Naive thymus-derived CD4-positive, alpha-beta T cell (primary cell): ENCODE results near the gene LHFPL2. TPM values are rescaled to one million over a fixed set of nuclear protein-coding genes. Genes with fewer than 3 reads are reported as not detected.

Experiments used
- ATAC-seq: fragments of 150-1000 bp; cut with Tn5 transposase; 2 replicates; pipeline ENCODE4 v1.10.0; 2021; ENCODE audit warnings: mild to moderate bottlenecking, moderate library complexity
- CTCF ChIA-PET: fragments of 350-600 bp; sonication (Branson Sonifier 250); formaldehyde crosslinking; loops from one replicate; lab custom pipeline; 2021; ENCODE audit warnings: antibody characterized with exemption; lab: Charles Lee
- POLR2A ChIA-PET: fragments of 350-600 bp; sonication (Branson Sonifier 250); formaldehyde crosslinking; loops from one replicate; lab custom pipeline; 2021; ENCODE audit warnings: antibody characterized with exemption, inconsistent platforms; lab: Charles Lee
- DNase-seq, 9 donors: peaks; one replicate each; pipeline versions ENCODE4 v3.0.0 to v3.0.0-alpha.2; 2020 to 2022; ENCODE audit warnings: mixed read lengths in 1 of 9
- H3K27ac ChIP-seq: one replicate; pipeline ENCODE4 v1.7.0; 2013; ENCODE audit warnings: mild to moderate bottlenecking, low read depth, low read length, moderate library complexity
- H3K27me3 ChIP-seq, 2 donors: one replicate each; pipeline ENCODE4 v1.7.0; 2013; ENCODE audit warnings: low read length in 2 of 2, mild to moderate bottlenecking in 2 of 2, moderate library complexity in 2 of 2; ENCODE audit not compliant: control insufficient read depth in 2 of 2, insufficient read depth in 2 of 2
- H3K36me3 ChIP-seq, 3 experiments: 1 replicate in 2 of 3; 2 replicates in 1 of 3; pipeline ENCODE4 v1.7.0; 2013; ENCODE audit warnings: low read length in 3 of 3, mild to moderate bottlenecking in 3 of 3, moderate library complexity in 1 of 3; ENCODE audit not compliant: insufficient read depth in 3 of 3, control insufficient read depth in 2 of 3
- H3K4me1 ChIP-seq, 2 donors: one replicate each; pipeline ENCODE4 v1.7.0; 2013; ENCODE audit warnings: low read length in 2 of 2, mild to moderate bottlenecking in 2 of 2, moderate library complexity in 1 of 2; ENCODE audit not compliant: control insufficient read depth in 2 of 2, insufficient read depth in 2 of 2
- H3K4me3 ChIP-seq: 2 replicates; pipeline ENCODE4 v1.7.0; 2013; ENCODE audit warnings: mild to moderate bottlenecking, low read length
- H3K9me3 ChIP-seq, 3 experiments: 1 replicate in 2 of 3; 2 replicates in 1 of 3; pipeline ENCODE4 v1.7.0; 2013; ENCODE audit warnings: low read length in 3 of 3; ENCODE audit not compliant: control insufficient read depth in 2 of 3
- H3K27ac Mint-ChIP-seq, 9 donors: one replicate each; pipeline ENCODE4 v1.8.0; 2020 to 2022; ENCODE audit warnings: mixed read lengths in 9 of 9, mild to moderate bottlenecking in 8 of 9, moderate library complexity in 5 of 9, inconsistent platforms in 2 of 9
- H3K27me3 Mint-ChIP-seq, 5 donors: one replicate each; pipeline ENCODE4 v1.8.0; 2021 to 2022; ENCODE audit warnings: mixed read lengths in 5 of 5, mild to moderate bottlenecking in 1 of 5
- H3K36me3 Mint-ChIP-seq, 5 donors: one replicate each; pipeline ENCODE4 v1.8.0; 2020 to 2022; ENCODE audit warnings: mixed read lengths in 5 of 5, mild to moderate bottlenecking in 3 of 5, inconsistent platforms in 1 of 5
- H3K4me1 Mint-ChIP-seq, 7 donors: one replicate each; pipeline ENCODE4 v1.8.0; 2020 to 2022; ENCODE audit warnings: mixed read lengths in 7 of 7, mild to moderate bottlenecking in 3 of 7, inconsistent platforms in 1 of 7
- H3K4me3 Mint-ChIP-seq, 10 donors: one replicate each; pipeline ENCODE4 v1.8.0; 2020 to 2022; ENCODE audit warnings: mild to moderate bottlenecking in 10 of 10, mixed read lengths in 10 of 10, moderate library complexity in 6 of 10, inconsistent platforms in 2 of 10
- H3K9me3 Mint-ChIP-seq, 11 donors: one replicate each; pipeline ENCODE4 v1.8.0; 2020 to 2022; ENCODE audit warnings: mixed read lengths in 11 of 11, mild to moderate bottlenecking in 4 of 11, inconsistent platforms in 1 of 11, moderate library complexity in 1 of 11
- intact Hi-C, 2 donors: fragments of 100-400 bp; cut with micrococcal nuclease; formaldehyde crosslinking; loops; one replicate each; pipeline ENCODE4 v1.15.1; 2023
- polyA plus RNA-seq, 2 donors: library from polyadenylated mRNA; unstranded; fragments of 300-500 nt; fragmentation: Illumina TruSeq; gene quantifications; one replicate each; pipeline ENCODE4 v1.2.3, GENCODE V29; 2021
- total RNA-seq, 6 experiments: library from RNA in 5 of 6; stranded (reverse) in 5 of 6; gene quantifications; 1 replicate in 5 of 6; 2 replicates in 1 of 6; pipeline ENCODE4 v1.2.3 and lab custom pipeline; 2021 to 2026

LHFPL2 gene
- total and polyA plus RNA-seq, 7 experiments from 2014 or later = 0.37 to 2.9 (median 1.3) TPM; not detected in 1

DNA sequence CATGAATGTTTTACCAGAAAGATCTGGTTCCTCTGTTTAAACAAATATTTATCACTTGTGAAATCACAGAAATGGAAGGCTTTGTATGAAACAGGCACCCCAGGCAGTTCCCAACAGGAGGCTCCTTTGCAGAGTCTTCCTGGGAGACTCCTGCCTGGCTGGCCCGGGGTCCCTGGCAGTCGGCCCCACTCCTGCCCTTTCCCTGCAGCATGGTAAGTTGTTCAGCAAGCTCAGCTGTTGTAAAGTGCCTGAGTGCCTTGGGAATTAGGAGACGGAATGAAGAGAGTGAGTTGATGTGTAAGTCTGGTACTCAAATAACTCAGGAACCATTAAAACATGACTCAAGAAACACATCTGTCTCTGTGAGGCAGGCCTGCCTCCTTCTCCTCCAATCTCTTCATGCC, 17.5 kb upstream of the LHFPL2 start:
- no peak for DNase-seq
- ChIA-PET CTCF (no interaction called here), POLR2A (no interaction called here)
- Mint-ChIP-seq H3K27me3 (peaks cover 11 to 18% (median 17%) of the 10 kb centered on the region in 5 donors), H3K4me3 (no peak overlapping the region), H3K4me1 (no peaks in the 10 kb centered on the region), H3K27ac (no peak overlapping the region), H3K36me3 (no peaks in the 10 kb centered on the region), H3K9me3 (peaks cover 0 to 3% (median 0%) of the 10 kb centered on the region in 11 donors)
- Histone ChIP-seq H3K27ac (no peak overlapping the region), H3K4me1 (no peaks in the 10 kb centered on the region), H3K4me3 (no peak overlapping the region), H3K27me3 (no peaks in the 10 kb centered on the region), H3K9me3 (no peaks in the 10 kb centered on the region), H3K36me3 (no peaks in the 10 kb centered on the region)
- ATAC-seq = no peak
- intact Hi-C loops = no loop called here

DNA sequence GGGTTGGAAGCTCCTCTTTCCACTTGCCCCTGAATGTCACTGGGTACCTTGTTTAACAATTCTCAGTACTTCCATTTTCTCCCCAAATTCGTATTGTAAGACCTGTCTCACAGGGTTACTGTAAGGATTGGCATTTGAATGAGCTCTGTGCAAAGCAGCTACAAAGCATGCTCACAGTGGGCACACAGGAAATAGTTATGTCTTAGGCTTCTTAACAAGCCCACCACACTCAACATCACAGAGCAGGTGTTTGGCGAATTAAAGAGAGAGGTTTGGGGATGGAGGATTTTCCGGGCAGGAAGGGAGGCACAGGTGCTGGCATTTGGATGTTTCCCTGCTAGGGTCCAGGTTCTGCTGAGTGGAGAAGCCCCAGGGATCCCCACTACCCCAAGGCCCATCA, 17.0 kb upstream of the LHFPL2 start:
- ATAC-seq = no peak
- H3K9me3 Mint-ChIP-seq = peaks cover 0 to 3% (median 0%) of the 10 kb centered on the region in 11 donors
- no peaks in the 10 kb centered on the region for H3K9me3 ChIP-seq
- ChIA-PET POLR2A (no interaction called here), CTCF (no interaction called here)
- H3K27me3 ChIP-seq = no peaks in the 10 kb centered on the region
- H3K4me1 Mint-ChIP-seq = no peaks in the 10 kb centered on the region
- no peaks in the 10 kb centered on the region for H3K36me3 ChIP-seq
- H3K36me3 Mint-ChIP-seq = no peaks in the 10 kb centered on the region
- intact Hi-C loops = no loop called here
- H3K4me3 Mint-ChIP-seq = no peak overlapping the region
- no peak for DNase-seq
- peaks cover 10 to 21% (median 18%) of the 10 kb centered on the region in 5 donors for H3K27me3 Mint-ChIP-seq
- no peaks in the 10 kb centered on the region for H3K4me1 ChIP-seq
- no peak overlapping the region for H3K27ac Mint-ChIP-seq
- H3K4me3 ChIP-seq = no peak overlapping the region
- no peak overlapping the region for H3K27ac ChIP-seq

DNA sequence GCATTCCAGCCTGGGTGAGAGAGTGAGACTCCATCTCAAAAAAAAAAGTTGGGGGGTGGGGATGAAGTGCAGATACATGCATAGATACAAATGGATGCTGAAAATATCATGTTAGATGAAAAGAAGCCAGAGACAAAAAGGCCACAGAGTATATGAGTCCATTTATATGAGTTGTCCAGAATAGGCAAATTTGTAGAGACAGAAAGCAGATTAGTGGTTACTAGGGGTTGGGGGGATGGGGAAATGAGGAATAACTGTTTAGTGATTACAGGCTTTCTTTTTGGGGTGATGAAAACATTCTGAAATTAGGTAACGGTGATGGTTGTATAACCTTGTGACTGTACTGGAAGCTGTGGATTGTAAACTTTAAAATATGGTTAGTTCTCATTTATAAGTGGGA, 13.8 kb upstream of the LHFPL2 start:
- no peaks in the 10 kb centered on the region for H3K27me3 ChIP-seq
- ChIA-PET POLR2A (no interaction called here), CTCF (no interaction called here)
- Mint-ChIP-seq H3K4me3 (no peak overlapping the region), H3K9me3 (peaks cover 0 to 1% (median 0%) of the 10 kb centered on the region in 11 donors), H3K27me3 (peaks cover 18 to 31% (median 20%) of the 10 kb centered on the region in 5 donors), H3K36me3 (no peaks in the 10 kb centered on the region), H3K4me1 (no peaks in the 10 kb centered on the region), H3K27ac (no peak overlapping the region)
- intact Hi-C loops = no loop called here
- no peak overlapping the region for H3K4me3 ChIP-seq
- no peaks in the 10 kb centered on the region for H3K4me1 ChIP-seq
- no peak overlapping the region for H3K27ac ChIP-seq
- H3K9me3 ChIP-seq = no peaks in the 10 kb centered on the region
- no peak for ATAC-seq
- DNase-seq = no peak
- H3K36me3 ChIP-seq = no peaks in the 10 kb centered on the region

DNA sequence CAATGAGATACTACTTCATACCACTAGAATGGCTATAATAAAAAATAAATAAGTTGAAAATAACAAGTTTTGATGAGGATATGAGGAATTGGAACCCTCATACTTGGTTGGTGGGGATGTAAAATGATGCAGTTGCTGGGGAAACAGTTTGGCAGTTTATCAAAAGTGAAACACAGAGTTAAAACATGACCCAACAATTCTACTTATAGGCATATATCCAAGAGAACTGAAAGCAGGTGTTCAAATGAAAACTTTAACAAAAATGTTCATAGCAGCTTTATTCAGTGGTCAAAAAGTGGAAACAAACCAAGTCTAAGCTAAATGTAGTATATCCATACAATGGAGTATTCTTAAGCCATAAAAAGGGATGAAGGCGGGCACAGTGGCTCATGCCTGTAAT, 13.1 kb upstream of the LHFPL2 start:
- no peaks in the 10 kb centered on the region for H3K4me1 Mint-ChIP-seq
- H3K9me3 Mint-ChIP-seq = peaks cover 0 to 1% (median 0%) of the 10 kb centered on the region in 11 donors
- H3K9me3 ChIP-seq = no peaks in the 10 kb centered on the region
- H3K4me1 ChIP-seq = no peaks in the 10 kb centered on the region
- H3K27me3 Mint-ChIP-seq = peaks cover 18 to 29% (median 24%) of the 10 kb centered on the region in 5 donors
- H3K36me3 ChIP-seq = no peaks in the 10 kb centered on the region
- H3K27me3 ChIP-seq = no peaks in the 10 kb centered on the region
- H3K27ac ChIP-seq = no peak overlapping the region
- intact Hi-C loops = no loop called here
- ATAC-seq = no peak
- no peaks in the 10 kb centered on the region for H3K36me3 Mint-ChIP-seq
- POLR2A ChIA-PET = no interaction called here
- H3K4me3 Mint-ChIP-seq = no peak overlapping the region
- CTCF ChIA-PET = no interaction called here
- H3K27ac Mint-ChIP-seq = no peak overlapping the region
- H3K4me3 ChIP-seq = no peak overlapping the region
- no peak for DNase-seq

DNA sequence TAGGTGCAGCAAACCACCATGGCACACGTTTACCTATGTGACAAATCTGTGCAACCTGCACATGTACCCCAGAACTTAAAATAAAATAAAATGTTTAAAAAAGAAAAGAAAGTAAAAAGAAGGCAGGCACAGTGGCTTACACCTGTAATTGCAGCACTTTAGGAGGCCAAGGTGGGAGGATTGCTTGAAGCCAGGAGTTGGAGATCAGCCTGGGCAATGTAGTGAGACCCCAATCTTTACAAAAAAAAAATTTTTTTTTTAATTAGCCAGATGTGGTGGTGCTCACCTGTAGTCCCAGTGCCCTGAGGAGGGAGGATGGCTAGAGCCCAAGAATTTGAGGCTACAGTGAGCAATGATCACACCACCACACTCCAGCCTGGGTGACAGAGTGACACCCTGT, 12.5 kb upstream of the LHFPL2 start:
- no peak overlapping the region for H3K27ac Mint-ChIP-seq
- ATAC-seq = no peak
- ChIA-PET CTCF (no interaction called here), POLR2A (no interaction called here)
- H3K4me3 Mint-ChIP-seq = no peak overlapping the region
- intact Hi-C loops = no loop called here
- no peak for DNase-seq
- H3K9me3 Mint-ChIP-seq = peaks cover 0 to 1% (median 0%) of the 10 kb centered on the region in 11 donors
- Histone ChIP-seq H3K4me3 (no peak overlapping the region), H3K27me3 (no peaks in the 10 kb centered on the region), H3K4me1 (no peaks in the 10 kb centered on the region), H3K36me3 (no peaks in the 10 kb centered on the region), H3K27ac (no peak overlapping the region), H3K9me3 (no peaks in the 10 kb centered on the region)
- no peaks in the 10 kb centered on the region for H3K4me1 Mint-ChIP-seq
- H3K27me3 Mint-ChIP-seq = peaks cover 13 to 32% (median 23%) of the 10 kb centered on the region in 5 donors
- H3K36me3 Mint-ChIP-seq = no peaks in the 10 kb centered on the region

DNA sequence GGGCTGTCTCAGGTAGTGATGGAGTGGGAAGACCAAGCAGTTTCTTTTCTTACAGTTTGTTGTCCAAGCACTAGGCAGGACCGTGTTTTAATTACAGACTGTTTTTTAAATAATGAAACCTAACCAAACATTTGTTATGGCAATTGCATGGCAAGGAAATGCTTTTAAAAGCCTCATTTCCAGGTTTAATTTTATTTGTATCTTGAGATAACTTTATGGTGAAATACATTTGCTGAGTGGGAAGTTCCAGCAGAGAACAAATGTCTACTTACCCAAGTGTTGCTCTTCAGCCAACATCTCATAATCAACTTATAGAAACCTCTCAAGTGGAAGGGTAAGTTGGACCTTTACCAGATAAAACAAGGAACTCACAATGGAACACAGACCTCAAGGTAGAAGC, 11.8 kb upstream of the LHFPL2 start:
- Histone ChIP-seq H3K9me3 (no peaks in the 10 kb centered on the region), H3K4me1 (no peaks in the 10 kb centered on the region), H3K4me3 (no peak overlapping the region), H3K27ac (no peak overlapping the region), H3K27me3 (no peaks in the 10 kb centered on the region), H3K36me3 (no peaks in the 10 kb centered on the region)
- Mint-ChIP-seq H3K9me3 (peaks cover 0 to 1% (median 0%) of the 10 kb centered on the region in 11 donors), H3K27ac (no peak overlapping the region), H3K36me3 (no peaks in the 10 kb centered on the region), H3K4me3 (no peak overlapping the region), H3K27me3 (peaks cover 13 to 32% (median 21%) of the 10 kb centered on the region in 5 donors), H3K4me1 (no peaks in the 10 kb centered on the region)
- ChIA-PET POLR2A (no interaction called here), CTCF (no interaction called here)
- ATAC-seq = no peak
- intact Hi-C loops = no loop called here
- DNase-seq = no peak

DNA sequence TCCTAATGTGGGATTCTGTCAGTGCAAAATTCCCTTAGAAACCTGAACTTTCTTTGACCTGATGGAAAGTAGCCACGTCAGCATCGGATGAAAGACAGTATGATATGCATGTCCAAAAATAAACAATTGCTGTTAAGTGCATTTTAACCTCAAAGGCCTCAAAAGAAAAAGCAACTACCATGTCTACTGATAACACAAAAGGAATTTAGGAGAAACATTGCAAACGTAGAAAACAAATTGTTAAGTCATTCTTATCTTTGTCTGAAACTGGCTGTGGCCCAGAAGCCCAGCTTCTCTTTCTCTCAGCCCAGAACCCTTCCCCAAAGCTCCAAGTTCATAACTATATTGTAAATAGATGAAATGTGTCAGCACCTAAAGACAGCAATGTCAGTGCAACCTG, 11.1 kb upstream of the LHFPL2 start:
- Mint-ChIP-seq H3K36me3 (no peaks in the 10 kb centered on the region), H3K27me3 (peaks cover 13 to 35% (median 21%) of the 10 kb centered on the region in 5 donors), H3K4me3 (no peak overlapping the region), H3K9me3 (peaks cover 0 to 1% (median 0%) of the 10 kb centered on the region in 11 donors), H3K4me1 (no peaks in the 10 kb centered on the region), H3K27ac (no peak overlapping the region)
- Histone ChIP-seq H3K4me3 (no peak overlapping the region), H3K9me3 (no peaks in the 10 kb centered on the region), H3K4me1 (no peaks in the 10 kb centered on the region), H3K27ac (no peak overlapping the region), H3K36me3 (no peaks in the 10 kb centered on the region), H3K27me3 (no peaks in the 10 kb centered on the region)
- DNase-seq (no peak), ATAC-seq (no peak)
- intact Hi-C loops = no loop called here
- POLR2A ChIA-PET = no interaction called here
- CTCF ChIA-PET = no interaction called here
